BLaER1 (cell line): ENCODE results near the gene TMTC2.

Experiments
- H3K27ac ChIP-seq: shearing (Covaris generic); formaldehyde crosslinking; 2 replicates; pipeline ENCODE4 v1.8.1; 2022
- H3K27me3 ChIP-seq: shearing (Covaris generic); formaldehyde crosslinking; 2 replicates; pipeline ENCODE4 v1.8.1; 2022
- H3K36me3 ChIP-seq: shearing (Covaris generic); formaldehyde crosslinking; 2 replicates; pipeline ENCODE4 v1.8.1; 2022
- H3K4me1 ChIP-seq: shearing (Covaris generic); formaldehyde crosslinking; 2 replicates; pipeline ENCODE4 v1.8.1; 2022
- H3K4me2 ChIP-seq: shearing (Covaris generic); formaldehyde crosslinking; 2 replicates; pipeline ENCODE4 v1.8.1; 2022
- H3K4me3 ChIP-seq: shearing (Covaris generic); formaldehyde crosslinking; 2 replicates; pipeline ENCODE4 v1.8.1; 2022
- H3K9ac ChIP-seq: shearing (Covaris generic); formaldehyde crosslinking; 2 replicates; pipeline ENCODE4 v1.8.1; 2022
- H3K9me3 ChIP-seq: shearing (Covaris generic); formaldehyde crosslinking; 2 replicates; pipeline ENCODE4 v1.8.1; 2022
- H4K20me1 ChIP-seq: shearing (Covaris generic); formaldehyde crosslinking; 2 replicates; pipeline ENCODE4 v1.8.1; 2022
- Cebpa-rat ChIP-seq: shearing (Covaris generic); IDR thresholded peaks from 2 replicates; pipeline ENCODE4 v1.8.1; 2022

The TMTC2 gene

GRCh38 chr12:83082690-83083276, 396.1 kb downstream of the TMTC2 start:
- no peak overlapping the region for H3K4me2 ChIP-seq
- H3K4me3 ChIP-seq, result no peak overlapping the region
- H3K36me3 ChIP-seq, result no peaks in the 10 kb centered on the region
- H3K9me3 ChIP-seq, result no peaks in the 10 kb centered on the region
- H3K4me1 ChIP-seq, result no peaks in the 10 kb centered on the region
- H3K27ac ChIP-seq, result no peak overlapping the region
- no peaks in the 10 kb centered on the region for H4K20me1 ChIP-seq
- H3K9ac ChIP-seq, result no peak overlapping the region
- no peak for TF ChIP-seq Cebpa-rat
- H3K27me3 ChIP-seq, result no peaks in the 10 kb centered on the region

- H3K27me3 ChIP-seq, result no peaks in the 10 kb centered on the region
- H3K36me3 ChIP-seq, result no peaks in the 10 kb centered on the region
- no peak overlapping the region for H3K9ac ChIP-seq
- H3K4me1 ChIP-seq, result no peaks in the 10 kb centered on the region
- no peaks in the 10 kb centered on the region for H4K20me1 ChIP-seq
- H3K27ac ChIP-seq, result no peak overlapping the region
- H3K9me3 ChIP-seq, result no peaks in the 10 kb centered on the region
- TF ChIP-seq Cebpa-rat, result no peak
- no peak overlapping the region for H3K4me3 ChIP-seq
- H3K4me2 ChIP-seq, result no peak overlapping the region
Measured at GRCh38 chr12:83083616-83084015, 396.9 kb downstream of the TMTC2 start.

GRCh38 chr12:83084516-83085234, 398.0 kb downstream of the TMTC2 start:
- Histone ChIP-seq H3K27ac (no peak overlapping the region), H3K9ac (no peak overlapping the region), H3K27me3 (no peaks in the 10 kb centered on the region), H3K9me3 (no peaks in the 10 kb centered on the region), H3K4me3 (no peak overlapping the region), H4K20me1 (no peaks in the 10 kb centered on the region), H3K4me1 (no peaks in the 10 kb centered on the region), H3K4me2 (no peak overlapping the region), H3K36me3 (no peaks in the 10 kb centered on the region)
- no peak for TF ChIP-seq Cebpa-rat

GRCh38 chr12:83086023-83086422, 399.3 kb downstream of the TMTC2 start:
- H3K36me3 ChIP-seq, result no peaks in the 10 kb centered on the region
- no peak overlapping the region for H3K9ac ChIP-seq
- no peaks in the 10 kb centered on the region for H3K9me3 ChIP-seq
- H3K4me2 ChIP-seq, result no peak overlapping the region
- no peak overlapping the region for H3K4me3 ChIP-seq
- H3K27me3 ChIP-seq, result no peaks in the 10 kb centered on the region
- TF ChIP-seq Cebpa-rat, result no peak
- no peak overlapping the region for H3K27ac ChIP-seq
- no peaks in the 10 kb centered on the region for H4K20me1 ChIP-seq
- no peaks in the 10 kb centered on the region for H3K4me1 ChIP-seq

- Histone ChIP-seq H3K36me3 (no peaks in the 10 kb centered on the region), H3K27me3 (no peaks in the 10 kb centered on the region), H3K9ac (no peak overlapping the region), H3K9me3 (no peaks in the 10 kb centered on the region), H4K20me1 (no peaks in the 10 kb centered on the region), H3K4me1 (no peaks in the 10 kb centered on the region), H3K4me2 (no peak overlapping the region), H3K27ac (no peak overlapping the region), H3K4me3 (no peak overlapping the region)
- TF ChIP-seq Cebpa-rat, result no peak
Measured at GRCh38 chr12:83089575-83089974, 402.9 kb downstream of the TMTC2 start.

- no peak for TF ChIP-seq Cebpa-rat
- Histone ChIP-seq H3K9ac (no peak overlapping the region), H3K4me3 (no peak overlapping the region), H3K27me3 (no peaks in the 10 kb centered on the region), H3K36me3 (no peaks in the 10 kb centered on the region), H3K4me1 (no peaks in the 10 kb centered on the region), H3K9me3 (no peaks in the 10 kb centered on the region), H4K20me1 (no peaks in the 10 kb centered on the region), H3K27ac (no peak overlapping the region), H3K4me2 (no peak overlapping the region)
Measured at GRCh38 chr12:83092129-83092528, 405.4 kb downstream of the TMTC2 start.

- Histone ChIP-seq H3K4me2 (no peak overlapping the region), H3K9me3 (no peaks in the 10 kb centered on the region), H3K27ac (no peak overlapping the region), H4K20me1 (no peaks in the 10 kb centered on the region), H3K36me3 (no peaks in the 10 kb centered on the region), H3K27me3 (no peaks in the 10 kb centered on the region), H3K9ac (no peak overlapping the region), H3K4me3 (no peak overlapping the region), H3K4me1 (no peaks in the 10 kb centered on the region)
- TF ChIP-seq Cebpa-rat, result no peak
Measured at GRCh38 chr12:83092606-83093005, 405.9 kb downstream of the TMTC2 start.

GRCh38 chr12:83093426-83093825, 406.7 kb downstream of the TMTC2 start:
- H4K20me1 ChIP-seq, result no peaks in the 10 kb centered on the region
- no peak overlapping the region for H3K9ac ChIP-seq
- no peaks in the 10 kb centered on the region for H3K27me3 ChIP-seq
- H3K4me1 ChIP-seq, result no peaks in the 10 kb centered on the region
- H3K4me2 ChIP-seq, result no peak overlapping the region
- no peaks in the 10 kb centered on the region for H3K9me3 ChIP-seq
- no peaks in the 10 kb centered on the region for H3K36me3 ChIP-seq
- no peak overlapping the region for H3K27ac ChIP-seq
- TF ChIP-seq Cebpa-rat, result no peak
- H3K4me3 ChIP-seq, result no peak overlapping the region

GRCh38 chr12:83097643-83098342, 411.1 kb downstream of the TMTC2 start:
- H3K4me1 ChIP-seq, result no peaks in the 10 kb centered on the region
- H3K27me3 ChIP-seq, result no peaks in the 10 kb centered on the region

GRCh38 chr12:83099436-83099835, 412.7 kb downstream of the TMTC2 start:
- no peak overlapping the region for H3K4me3 ChIP-seq
- H3K9me3 ChIP-seq, result no peaks in the 10 kb centered on the region
- no peak for TF ChIP-seq Cebpa-rat
- no peak overlapping the region for H3K9ac ChIP-seq
- H4K20me1 ChIP-seq, result no peaks in the 10 kb centered on the region
- no peaks in the 10 kb centered on the region for H3K4me1 ChIP-seq
- no peaks in the 10 kb centered on the region for H3K36me3 ChIP-seq
- no peak overlapping the region for H3K27ac ChIP-seq
- H3K4me2 ChIP-seq, result no peak overlapping the region
- H3K27me3 ChIP-seq, result no peaks in the 10 kb centered on the region

More at GRCh38 chr12:83097643-83098342, 411.1 kb downstream of the TMTC2 start:
- no peaks in the 10 kb centered on the region for H3K36me3 ChIP-seq
- H3K27ac ChIP-seq, result no peak overlapping the region
- no peak overlapping the region for H3K4me3 ChIP-seq
- no peak overlapping the region for H3K4me2 ChIP-seq
- H3K9me3 ChIP-seq, result no peaks in the 10 kb centered on the region
- no peaks in the 10 kb centered on the region for H4K20me1 ChIP-seq
- no peak overlapping the region for H3K9ac ChIP-seq
- no peak for TF ChIP-seq Cebpa-rat
